ENCODE data around the gene SNAP29.
"Not testable (repeated sequence)": the region's sequence is repeated elsewhere in the genome, so short reads cannot be mapped to it uniquely, and the experiment has no call there.

DNA sequence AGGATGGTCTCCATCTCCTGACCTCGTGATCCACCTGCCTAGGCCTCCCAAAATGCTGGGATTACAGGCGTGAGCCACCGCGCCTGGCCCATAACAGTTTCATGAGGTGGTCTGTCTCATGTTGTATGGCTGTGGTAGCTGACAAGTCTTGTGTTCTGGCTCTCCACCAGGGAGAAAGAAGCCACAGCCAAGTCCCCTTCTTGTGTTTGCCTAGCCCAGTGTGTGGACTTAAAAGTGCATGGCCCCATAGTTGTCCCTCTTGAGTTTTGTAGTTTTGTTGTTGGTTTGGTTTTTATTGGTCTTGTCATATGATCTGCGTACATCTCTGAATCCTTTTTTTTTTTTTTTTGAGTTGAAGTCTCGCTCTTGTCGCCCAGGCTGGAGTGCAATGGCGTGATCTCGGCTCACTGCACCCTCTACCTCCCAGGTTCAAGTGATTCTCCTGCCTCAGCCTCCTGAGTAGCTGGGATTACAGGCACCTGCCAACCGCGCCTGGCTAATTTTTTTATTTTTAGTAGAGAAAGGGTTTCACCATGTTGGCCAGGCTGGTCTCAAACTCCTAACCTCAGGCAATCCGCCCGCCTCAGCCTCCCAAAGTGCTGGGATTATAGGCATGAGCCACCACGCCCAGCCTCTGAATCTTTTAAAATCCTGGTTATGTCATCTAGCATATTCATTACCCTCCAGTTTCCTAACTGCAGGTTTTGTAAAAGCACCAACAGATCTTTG is 80.8 kb downstream of the SNAP29 start:
- TF ChIP-seq, protein P1, sequence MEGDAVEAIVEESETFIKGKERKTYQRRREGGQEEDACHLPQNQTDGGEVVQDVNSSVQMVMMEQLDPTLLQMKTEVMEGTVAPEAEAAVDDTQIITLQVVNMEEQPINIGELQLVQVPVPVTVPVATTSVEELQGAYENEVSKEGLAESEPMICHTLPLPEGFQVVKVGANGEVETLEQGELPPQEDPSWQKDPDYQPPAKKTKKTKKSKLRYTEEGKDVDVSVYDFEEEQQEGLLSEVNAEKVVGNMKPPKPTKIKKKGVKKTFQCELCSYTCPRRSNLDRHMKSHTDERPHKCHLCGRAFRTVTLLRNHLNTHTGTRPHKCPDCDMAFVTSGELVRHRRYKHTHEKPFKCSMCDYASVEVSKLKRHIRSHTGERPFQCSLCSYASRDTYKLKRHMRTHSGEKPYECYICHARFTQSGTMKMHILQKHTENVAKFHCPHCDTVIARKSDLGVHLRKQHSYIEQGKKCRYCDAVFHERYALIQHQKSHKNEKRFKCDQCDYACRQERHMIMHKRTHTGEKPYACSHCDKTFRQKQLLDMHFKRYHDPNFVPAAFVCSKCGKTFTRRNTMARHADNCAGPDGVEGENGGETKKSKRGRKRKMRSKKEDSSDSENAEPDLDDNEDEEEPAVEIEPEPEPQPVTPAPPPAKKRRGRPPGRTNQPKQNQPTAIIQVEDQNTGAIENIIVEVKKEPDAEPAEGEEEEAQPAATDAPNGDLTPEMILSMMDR (IDR thresholded peaks at IDR 0.05): not testable (repeated sequence)
- TF ChIP-seq POLR2A (IDR thresholded peaks at IDR 0.05): not testable (repeated sequence)
